SIG-M5 (cell line): ENCODE results near the gene TMC4.
"Not testable (repeated sequence)": the region's sequence is repeated elsewhere in the genome, so short reads cannot be mapped to it uniquely, and the experiment has no call there.

Source experiments
- DNase-seq: peaks from one replicate; lab custom pipeline; 2025; lab: John Stamatoyannopoulos, UW

The TMC4 gene

GRCh38 chr19:54179921-54180461 lies 7.0 kb upstream of the TMC4 start:
- DNase-seq, result no peak

GRCh38 chr19:54179262-54179852 lies 6.4 kb upstream of the TMC4 start:
- no peak for DNase-seq

- no peak for DNase-seq
Measured at GRCh38 chr19:54178581-54179261, 5.8 kb upstream of the TMC4 start.

DNA sequence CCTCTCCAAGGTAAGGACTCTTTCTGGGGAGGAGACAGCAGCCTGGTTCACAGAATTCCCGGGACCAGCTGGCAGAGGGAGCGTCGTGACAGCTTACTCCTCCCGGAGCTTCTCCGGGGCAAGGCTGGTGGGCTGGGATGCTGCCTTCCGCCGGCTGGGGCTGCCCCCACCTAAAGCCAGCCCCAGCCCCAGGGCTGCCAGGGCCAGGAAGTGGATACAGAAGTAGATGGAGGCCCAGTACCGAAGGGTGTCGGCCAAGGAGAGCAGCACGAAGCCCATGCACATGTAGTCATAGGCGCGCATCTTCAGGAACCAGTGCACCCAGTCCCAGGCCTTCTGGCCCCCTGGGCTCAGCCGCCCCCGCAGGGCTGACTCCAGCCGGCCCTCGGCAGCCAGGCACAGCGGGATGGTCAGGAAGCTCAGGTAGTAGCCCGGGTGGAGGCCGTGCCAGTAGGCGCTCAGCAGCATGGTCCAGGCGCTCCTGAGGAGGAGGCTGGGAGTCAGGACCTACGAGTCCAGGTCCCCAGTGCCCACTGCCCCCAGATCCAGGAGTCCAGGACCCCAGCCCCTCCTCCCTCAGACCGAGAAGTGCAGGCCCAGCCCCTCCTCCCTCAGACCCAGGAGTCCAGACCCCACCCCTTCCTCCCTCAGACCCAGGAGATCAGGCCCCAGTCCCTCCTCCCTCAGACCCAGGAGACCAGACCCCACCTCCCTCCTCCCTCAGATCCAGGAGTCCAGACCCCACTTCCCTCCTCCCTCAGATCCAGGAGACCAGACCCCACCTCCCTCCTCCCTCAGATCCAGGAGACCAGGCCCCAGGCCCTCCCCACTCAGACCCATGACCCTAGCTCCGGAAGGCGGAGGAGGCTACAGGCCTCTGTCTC lies 1.2 kb upstream of the TMC4 start:
- no peak for DNase-seq

DNA sequence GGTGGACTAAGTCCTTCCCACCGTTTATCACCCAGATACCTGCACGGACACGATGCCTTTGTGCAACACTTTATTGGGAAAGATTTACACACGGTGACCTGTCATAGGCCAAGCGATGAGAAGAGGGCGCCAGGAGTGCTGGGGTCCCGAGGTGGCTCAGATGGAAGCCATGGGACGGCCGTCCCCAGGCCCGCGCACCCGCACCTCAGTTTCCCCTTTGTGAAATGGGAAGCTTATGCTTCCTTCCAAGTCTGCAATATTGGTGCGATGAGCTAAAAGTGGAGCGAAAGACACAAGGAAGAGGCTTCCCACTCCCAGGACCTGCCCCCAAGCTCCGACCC lies 369 bp upstream of the TMC4 start:
- DNase-seq, result no peak

GRCh38 chr19:54171736-54172431 lies 1.1 kb downstream of the TMC4 start:
- not testable (repeated sequence) for DNase-seq

- DNase-seq, result no peak
Measured at GRCh38 chr19:54169149-54169740, 3.7 kb downstream of the TMC4 start.

- DNase-seq, result peak; percentile 7
Measured at GRCh38 chr19:54168174-54168917, 4.6 kb downstream of the TMC4 start.

- no peak for DNase-seq
Measured at GRCh38 chr19:54165222-54165621, 7.7 kb downstream of the TMC4 start.

DNA sequence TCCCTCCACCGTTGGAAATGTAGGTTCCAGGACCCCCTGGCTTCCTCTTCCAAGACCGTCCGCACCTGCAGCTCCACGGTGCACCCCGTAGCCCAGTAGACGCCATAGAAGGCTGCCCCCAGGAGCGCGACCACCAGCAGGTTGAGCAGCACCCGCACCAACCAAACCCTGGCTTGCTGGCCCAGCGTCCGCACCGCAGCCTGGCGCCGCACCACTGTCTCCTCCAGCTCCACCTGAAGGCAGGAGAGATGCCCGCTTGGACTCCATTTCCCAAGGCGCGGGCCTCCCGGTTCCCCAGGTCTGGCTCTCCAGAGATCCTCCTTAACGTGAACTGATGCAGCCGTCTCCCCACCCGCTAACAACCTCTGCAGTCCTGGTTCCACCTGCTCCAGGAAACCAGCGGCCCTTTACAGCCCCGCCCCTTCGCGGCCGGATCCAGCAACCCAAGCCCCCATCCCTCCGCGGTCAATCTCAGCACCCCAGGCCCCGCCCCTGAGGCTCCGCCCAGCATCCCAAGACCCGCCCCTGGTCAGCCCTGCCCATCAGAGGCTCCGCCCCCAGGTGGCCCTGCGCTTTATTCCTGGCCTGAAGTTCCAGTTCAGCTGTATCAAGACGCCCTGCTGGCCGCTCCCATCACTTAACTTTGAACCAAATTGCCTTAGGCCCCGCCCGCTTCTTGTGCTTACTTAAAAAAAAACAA lies 8.4 kb downstream of the TMC4 start:
- DNase-seq, result no peak

DNA sequence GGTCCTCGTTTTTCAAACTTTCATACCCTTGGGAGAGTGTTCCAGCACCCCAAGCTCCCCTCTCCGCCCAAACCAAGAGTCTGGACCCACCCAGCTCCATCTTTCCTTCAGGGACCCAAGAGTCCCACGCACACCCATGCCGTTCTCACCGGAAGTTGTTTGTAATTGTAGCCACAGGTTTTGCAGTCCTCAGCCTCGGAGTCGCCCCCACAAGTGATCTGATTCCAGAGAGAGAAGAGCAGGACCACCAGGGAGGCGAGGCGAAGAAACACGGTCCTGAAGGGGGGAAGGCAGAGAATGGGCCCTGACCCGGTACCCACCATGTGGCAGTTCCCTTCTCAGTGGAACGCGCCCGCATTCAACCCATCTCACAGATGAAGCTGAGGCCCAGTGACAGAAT lies 10.1 kb downstream of the TMC4 start:
- DNase-seq, result no peak

GRCh38 chr19:54162241-54162805 lies 10.6 kb downstream of the TMC4 start:
- DNase-seq, result peak; percentile 16

DNA sequence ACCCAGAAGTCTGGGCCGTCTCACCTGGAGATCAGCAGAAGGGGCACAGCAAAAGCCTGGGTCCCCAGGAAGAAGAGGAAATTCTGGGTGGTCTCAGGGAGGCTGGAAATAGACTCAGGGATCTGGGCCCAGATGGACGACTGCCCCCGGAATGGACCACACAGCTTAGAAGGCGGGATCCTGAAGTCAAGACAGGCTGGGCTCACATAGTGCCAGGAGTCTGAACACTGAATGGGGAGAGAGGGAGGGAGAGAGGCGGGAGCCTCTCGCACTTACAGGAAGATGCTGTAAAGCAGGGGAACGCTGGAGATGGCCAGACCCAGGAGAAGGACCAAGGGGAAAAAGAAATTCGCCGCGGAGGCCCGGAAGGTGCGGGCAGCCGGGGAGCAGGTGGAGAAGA lies 12.1 kb downstream of the TMC4 start:
- DNase-seq, result no peak

DNA sequence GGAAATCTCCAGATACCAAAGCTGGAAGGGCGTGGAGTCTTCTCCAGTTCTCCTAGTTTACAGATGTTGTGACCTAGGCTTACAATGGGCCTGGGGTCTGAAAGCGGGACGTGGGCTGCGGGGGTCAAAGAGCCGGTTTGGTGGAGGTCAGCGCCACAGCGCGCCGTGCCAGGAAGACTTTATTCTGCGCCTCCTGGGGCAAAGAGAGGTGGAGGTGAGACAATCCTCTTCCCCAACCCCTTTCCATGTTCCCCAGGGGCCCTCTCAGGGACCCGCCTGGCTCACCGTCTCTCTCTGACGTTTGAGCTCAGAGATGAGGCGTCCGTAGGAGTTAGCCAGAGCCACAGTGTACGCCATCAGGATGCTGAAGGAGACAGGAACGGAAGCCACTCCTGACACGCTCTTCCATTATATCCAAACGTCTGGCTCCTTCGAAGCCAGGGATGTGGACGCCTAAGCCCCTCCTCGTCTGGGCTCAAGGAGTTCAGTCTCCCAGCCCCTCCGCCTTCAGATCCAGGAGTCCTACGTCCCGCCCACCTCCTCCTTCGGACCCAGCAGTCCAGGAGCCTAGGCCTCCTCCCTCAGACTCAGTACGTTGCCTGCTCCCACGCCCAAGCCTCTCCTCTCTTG lies 12.7 kb downstream of the TMC4 start:
- no peak for DNase-seq

DNA sequence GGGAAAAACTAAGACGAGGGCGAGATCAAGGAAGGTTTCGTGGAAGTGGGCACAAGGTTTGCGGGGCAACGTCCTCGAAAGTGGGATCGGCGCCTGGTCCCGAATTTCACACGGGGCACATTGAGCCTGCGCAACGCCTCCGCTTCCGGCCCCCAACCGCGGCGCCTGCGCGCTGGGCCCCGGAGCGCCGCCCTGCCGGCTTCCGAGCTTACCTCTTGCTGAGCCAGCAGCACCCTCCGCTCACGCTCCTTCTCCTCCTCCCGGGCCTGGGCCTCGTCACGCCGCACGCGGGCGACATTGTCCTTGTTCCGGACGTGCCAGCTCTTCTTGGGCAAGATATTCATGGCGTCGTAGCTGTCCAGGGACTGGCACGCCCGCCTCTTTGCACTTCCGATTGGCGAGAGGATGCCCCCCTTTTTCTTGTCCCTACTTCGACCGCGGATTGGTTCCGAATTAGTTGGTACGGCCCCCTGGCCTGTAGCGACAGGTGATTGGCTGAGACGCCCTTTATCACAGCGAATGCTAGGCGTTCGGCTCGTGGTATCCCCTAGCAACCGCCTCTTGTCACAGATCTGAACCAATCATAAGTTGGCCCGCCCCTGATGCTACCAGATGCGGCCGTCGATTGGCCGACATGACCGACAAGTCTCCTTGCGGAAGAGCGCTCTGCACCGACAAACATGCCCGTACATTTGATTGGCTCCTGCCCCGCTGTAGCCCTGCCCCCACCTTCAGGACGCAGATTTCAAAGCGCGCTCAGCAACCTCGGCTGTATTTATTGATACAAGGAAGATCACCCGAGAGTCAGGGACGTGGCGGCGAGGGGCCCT lies 13.4 kb downstream of the TMC4 start, which contains the start of gene LENG1:
TSS of gene LENG1 (minus strand) at position 370 of the 830 bp plus-strand sequence. CDS start at position 344, 26 bp downstream.
- peak; percentile 99 for DNase-seq

GRCh38 chr19:54158812-54159351 lies 14.1 kb downstream of the TMC4 start:
- DNase-seq, result no peak

- DNase-seq, result no peak
Measured at GRCh38 chr19:54156953-54157352, 16.0 kb downstream of the TMC4 start.

- DNase-seq, result no peak
Measured at GRCh38 chr19:54156490-54156889, 16.5 kb downstream of the TMC4 start.
